ES-I3 (cell line): ENCODE data around the gene ERCC5.

ENCODE experiments used
- H3K36me3 ChIP-seq: 2 replicates; pipeline ENCODE4 v1.6.1; 2013; ENCODE audit warnings: mild to moderate bottlenecking, low read length, control low read depth, moderate library complexity; ENCODE audit not compliant: insufficient read depth
- H3K4me1 ChIP-seq: 2 replicates; pipeline ENCODE4 v1.6.1; 2013; ENCODE audit warnings: mild to moderate bottlenecking, control low read depth, low read length; ENCODE audit not compliant: insufficient read depth
- H3K9ac ChIP-seq: 2 replicates; pipeline ENCODE4 v1.6.1; 2013; ENCODE audit warnings: low read depth, mild to moderate bottlenecking, low read length, moderate library complexity
- H3K9me3 ChIP-seq: 2 replicates; pipeline ENCODE4 v1.6.1; 2013; ENCODE audit warnings: mild to moderate bottlenecking, low read length, moderate library complexity; ENCODE audit not compliant: control insufficient read depth, insufficient read depth

ERCC5 gene

DNA sequence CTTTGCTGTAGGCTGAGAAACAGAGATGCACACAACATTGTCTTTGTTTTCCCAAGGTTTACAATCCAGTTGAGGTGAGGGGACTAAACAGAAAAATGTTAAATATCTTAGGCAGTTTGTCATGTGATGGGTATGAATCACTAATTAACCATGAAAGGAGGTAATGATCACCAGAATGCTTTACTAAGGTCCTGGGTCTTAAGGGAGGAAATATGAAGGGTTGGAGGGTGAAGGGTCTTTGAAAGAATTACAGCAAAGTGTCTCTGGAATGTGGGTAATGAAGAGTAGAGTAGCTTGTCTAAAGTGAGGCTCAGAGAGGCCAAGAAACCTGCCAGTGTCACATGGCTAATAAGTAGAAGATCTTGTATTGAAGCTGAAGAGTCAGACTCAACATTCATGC lies 27.9 kb upstream of the ERCC5 start:
- Histone ChIP-seq H3K9ac (no peak overlapping the region), H3K36me3 (peaks cover 6% of the 10 kb centered on the region), H3K4me1 (peaks cover under 1% of the 10 kb centered on the region), H3K9me3 (0 out of 2 replicates have a peak, but pooled peaks cover 2% of the 10 kb centered on the region)

GRCh38 chr13:102825400-102825799 lies 20.4 kb upstream of the ERCC5 start:
- Histone ChIP-seq H3K9me3 (no peaks in the 10 kb centered on the region), H3K4me1 (peaks cover 9% of the 10 kb centered on the region; the same call in 1 of the 2 replicates), H3K9ac (no peak overlapping the region), H3K36me3 (peaks cover 12% of the 10 kb centered on the region)

DNA sequence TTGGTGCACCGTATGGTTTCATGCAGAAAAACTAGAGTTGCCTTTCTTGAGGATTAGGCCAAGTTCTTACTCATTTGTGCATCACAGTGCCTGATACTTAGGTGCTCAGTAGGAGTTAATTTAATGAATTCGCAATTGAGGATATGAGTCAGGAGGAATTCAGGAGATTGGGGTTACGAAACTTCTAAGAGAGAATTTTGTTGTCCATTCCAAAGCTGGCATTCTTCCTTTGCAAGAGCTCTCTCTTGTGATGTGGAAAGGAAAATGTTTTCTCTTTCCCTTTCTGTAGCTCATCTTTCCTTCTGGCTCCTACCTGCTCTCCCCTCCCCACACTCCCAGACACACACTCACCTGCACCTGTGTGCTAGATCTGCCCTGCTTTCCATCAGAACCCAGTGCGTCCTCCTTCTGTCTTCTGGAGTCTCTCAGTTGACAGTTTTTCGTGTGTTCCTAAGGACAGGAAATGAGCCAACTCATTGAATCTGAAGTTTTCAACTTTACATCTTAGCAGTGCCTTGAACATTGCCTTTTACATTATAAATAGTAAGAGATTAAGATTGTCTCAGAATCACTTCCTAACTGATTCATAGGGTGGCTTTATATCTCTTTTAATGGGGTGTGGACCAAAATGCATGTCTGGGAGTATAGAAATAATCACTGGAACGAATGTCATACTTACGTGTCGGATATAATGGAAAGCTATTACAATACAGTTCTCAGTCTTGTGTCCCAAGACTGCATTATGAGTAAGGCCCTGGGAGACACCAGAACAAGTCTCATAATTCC lies 19.7 kb upstream of the ERCC5 start:
- Histone ChIP-seq H3K9me3 (no peaks in the 10 kb centered on the region), H3K9ac (no peak overlapping the region), H3K36me3 (peaks cover 12% of the 10 kb centered on the region), H3K4me1 (peaks cover 9% of the 10 kb centered on the region; the same call in 1 of the 2 replicates)

GRCh38 chr13:102830646-102831045 lies 15.2 kb upstream of the ERCC5 start:
- H3K9ac ChIP-seq = no peak overlapping the region
- H3K36me3 ChIP-seq = no peaks in the 10 kb centered on the region
- H3K4me1 ChIP-seq = peaks cover 6% of the 10 kb centered on the region; the same call in 1 of the 2 replicates
- H3K9me3 ChIP-seq = no peaks in the 10 kb centered on the region

GRCh38 chr13:102836471-102836870 lies 9.4 kb upstream of the ERCC5 start:
- Histone ChIP-seq H3K9me3 (no peaks in the 10 kb centered on the region), H3K9ac (no peak overlapping the region), H3K4me1 (no peaks in the 10 kb centered on the region), H3K36me3 (no peaks in the 10 kb centered on the region)

GRCh38 chr13:102838273-102838672 lies 7.6 kb upstream of the ERCC5 start:
- H3K9me3 ChIP-seq = no peaks in the 10 kb centered on the region
- H3K4me1 ChIP-seq = no peaks in the 10 kb centered on the region
- H3K36me3 ChIP-seq = no peaks in the 10 kb centered on the region
- no peak overlapping the region for H3K9ac ChIP-seq

DNA sequence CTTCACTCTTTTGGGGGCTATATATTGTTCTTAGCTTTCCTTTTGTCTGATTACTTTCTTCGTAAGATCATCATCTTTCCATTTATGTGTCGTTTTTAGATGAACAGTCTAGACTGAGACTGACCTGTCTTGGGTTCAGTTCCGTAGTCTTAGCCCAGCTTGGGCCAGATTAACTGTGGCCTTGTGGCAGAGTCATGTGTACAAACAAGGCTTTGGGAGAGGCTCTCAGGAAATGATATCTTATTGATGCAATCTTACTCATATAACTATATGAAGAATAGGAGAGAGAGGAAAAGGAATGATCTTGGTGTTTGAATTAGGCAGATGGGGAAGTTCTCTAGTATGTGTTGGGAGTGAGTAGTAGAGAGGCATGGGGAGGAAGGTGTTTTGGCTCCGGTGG lies 6.8 kb upstream of the ERCC5 start:
- Histone ChIP-seq H3K9ac (no peak overlapping the region), H3K36me3 (no peaks in the 10 kb centered on the region), H3K9me3 (no peaks in the 10 kb centered on the region), H3K4me1 (no peaks in the 10 kb centered on the region)

GRCh38 chr13:102839462-102839861 lies 6.4 kb upstream of the ERCC5 start:
- H3K36me3 ChIP-seq = no peaks in the 10 kb centered on the region
- H3K9ac ChIP-seq = no peak overlapping the region
- H3K9me3 ChIP-seq = no peaks in the 10 kb centered on the region
- no peaks in the 10 kb centered on the region for H3K4me1 ChIP-seq

GRCh38 chr13:102845289-102845629 lies 573 bp upstream of the ERCC5 start:
- no peaks in the 10 kb centered on the region for H3K4me1 ChIP-seq
- no peaks in the 10 kb centered on the region for H3K36me3 ChIP-seq
- H3K9me3 ChIP-seq = no peaks in the 10 kb centered on the region
- peak overlapping the region; percentile 72 for H3K9ac ChIP-seq

- no peaks in the 10 kb centered on the region for H3K9me3 ChIP-seq
- no peaks in the 10 kb centered on the region for H3K4me1 ChIP-seq
- H3K9ac ChIP-seq = peak overlapping the region; percentile 72
- H3K36me3 ChIP-seq = no peaks in the 10 kb centered on the region
Measured at GRCh38 chr13:102846261-102847015, 606 bp downstream of the ERCC5 start.

GRCh38 chr13:102847272-102848234 lies 1.7 kb downstream of the ERCC5 start:
- Histone ChIP-seq H3K36me3 (no peaks in the 10 kb centered on the region), H3K9ac (peak overlapping the region; percentile 72), H3K4me1 (no peaks in the 10 kb centered on the region), H3K9me3 (no peaks in the 10 kb centered on the region)

GRCh38 chr13:102848956-102849355 lies 3.1 kb downstream of the ERCC5 start:
- H3K9ac ChIP-seq = no peak overlapping the region
- H3K4me1 ChIP-seq = no peaks in the 10 kb centered on the region
- H3K9me3 ChIP-seq = no peaks in the 10 kb centered on the region
- no peaks in the 10 kb centered on the region; the same call in 1 of the 2 replicates for H3K36me3 ChIP-seq

- Histone ChIP-seq H3K9ac (no peak overlapping the region), H3K4me1 (no peaks in the 10 kb centered on the region), H3K9me3 (no peaks in the 10 kb centered on the region), H3K36me3 (peaks cover 7% of the 10 kb centered on the region; the same call in 1 of the 2 replicates)
Measured at GRCh38 chr13:102852556-102852955, 6.7 kb downstream of the ERCC5 start.

- H3K9me3 ChIP-seq = no peaks in the 10 kb centered on the region
- no peaks in the 10 kb centered on the region for H3K4me1 ChIP-seq
- H3K9ac ChIP-seq = no peak overlapping the region
- peaks cover 11% of the 10 kb centered on the region for H3K36me3 ChIP-seq
Measured at GRCh38 chr13:102854675-102855074, 8.8 kb downstream of the ERCC5 start.
